ENCODE measurements around the gene TCOF1.

GRCh38 chr5:150322202-150322601 lies 35.3 kb upstream of the TCOF1 start:
- TF ChIP-seq CTCF (IDR thresholded peaks at IDR 0.05): no peak
- TF ChIP-seq POLR2A (IDR thresholded peaks at IDR 0.05): no peak
- no peak for TF ChIP-seq POLR2AphosphoS5 (IDR thresholded peaks at IDR 0.05)

Data from prostate gland (tissue), 2 donors.